H9 (cell line): ENCODE measurements around the gene SNX12. TPM values are rescaled to one million over a fixed set of nuclear protein-coding genes. Genes with fewer than 3 reads are reported as not detected.

Experiments used
- DNase-seq: peaks from one replicate; pipeline ENCODE4 v3.0.0-alpha.2; 2017
- H2AFZ ChIP-seq: one replicate; pipeline ENCODE4 v1.6.1; 2013; ENCODE audit warnings: mild to moderate bottlenecking, low read length, control low read depth, moderate library complexity
- H2AK5ac ChIP-seq: 2 replicates; pipeline ENCODE4 v1.6.1; 2013; ENCODE audit warnings: low read length, control low read depth, mixed read lengths; ENCODE audit not compliant: insufficient read length
- H2BK120ac ChIP-seq: one replicate; pipeline ENCODE4 v1.6.1; 2013; ENCODE audit warnings: low read depth, mild to moderate bottlenecking, low read length, control low read depth, inconsistent platforms; ENCODE audit not compliant: poor library complexity, severe bottlenecking
- H2BK12ac ChIP-seq: 2 replicates; pipeline ENCODE4 v1.6.1; 2013; ENCODE audit warnings: low read length, control low read depth, mixed read lengths, low read depth; ENCODE audit not compliant: insufficient read length
- H2BK15ac ChIP-seq: 2 replicates; pipeline ENCODE4 v1.6.1; 2013; ENCODE audit warnings: low read depth, low read length, control low read depth
- H2BK20ac ChIP-seq: one replicate; pipeline ENCODE4 v1.6.1; 2013; ENCODE audit warnings: low read depth, mild to moderate bottlenecking, low read length, control low read depth, inconsistent platforms; ENCODE audit not compliant: poor library complexity, severe bottlenecking
- H2BK5ac ChIP-seq: 2 replicates; pipeline ENCODE4 v1.6.1; 2013; ENCODE audit warnings: low read length, control low read depth, mixed read lengths; ENCODE audit not compliant: insufficient read length
- H3K14ac ChIP-seq: 2 replicates; pipeline ENCODE4 v1.6.1; 2013; ENCODE audit warnings: low read length, control low read depth; ENCODE audit not compliant: insufficient read depth
- H3K18ac ChIP-seq: 2 replicates; pipeline ENCODE4 v1.6.1; 2013; ENCODE audit warnings: low read depth, mild to moderate bottlenecking, mixed read lengths, low read length, control low read depth; ENCODE audit not compliant: insufficient read length
- H3K23ac ChIP-seq: 2 replicates; pipeline ENCODE4 v1.6.1; 2013; ENCODE audit warnings: low read length, control low read depth, mixed read lengths, low read depth; ENCODE audit not compliant: insufficient read length
- H3K23me2 ChIP-seq: 2 replicates; pipeline ENCODE4 v1.6.1; 2013; ENCODE audit warnings: low read depth, mild to moderate bottlenecking, mixed read lengths, low read length, control low read depth; ENCODE audit not compliant: insufficient read length, poor library complexity, severe bottlenecking
- H3K27ac ChIP-seq: 2 replicates; pipeline ENCODE4 v1.5.1; 2013; ENCODE audit warnings: low read length, control low read depth, mixed read lengths, low read depth; ENCODE audit not compliant: insufficient read length
- H3K27me3 ChIP-seq: 2 replicates; pipeline ENCODE4 v1.6.1; 2013; ENCODE audit warnings: low read length, control low read depth, inconsistent platforms; ENCODE audit not compliant: insufficient read depth
- H3K4ac ChIP-seq: 2 replicates; pipeline ENCODE4 v1.6.1; 2013; ENCODE audit warnings: low read depth, mild to moderate bottlenecking, control low read depth, inconsistent platforms, low read length, moderate library complexity
- H3K4me1 ChIP-seq: 2 replicates; pipeline ENCODE4 v1.6.1; 2013; ENCODE audit warnings: low read length, control low read depth, inconsistent platforms; ENCODE audit not compliant: insufficient read depth
- H3K4me2 ChIP-seq: 2 replicates; pipeline ENCODE4 v1.6.1; 2013; ENCODE audit warnings: low read length, control low read depth, mixed read lengths; ENCODE audit not compliant: insufficient read length, insufficient read depth
- H3K56ac ChIP-seq: 2 replicates; pipeline ENCODE4 v1.6.1; 2013; ENCODE audit warnings: low read depth, mild to moderate bottlenecking, mixed read lengths, low read length, control low read depth; ENCODE audit not compliant: insufficient read length
- H3K79me1 ChIP-seq: 2 replicates; pipeline ENCODE4 v1.6.1; 2013; ENCODE audit warnings: low read depth, mild to moderate bottlenecking, moderate library complexity, low read length, control low read depth, inconsistent platforms; ENCODE audit not compliant: insufficient read depth, poor library complexity, severe bottlenecking
- H3K79me2 ChIP-seq: 2 replicates; pipeline ENCODE4 v1.6.1; 2013; ENCODE audit warnings: low read length, control low read depth, inconsistent platforms; ENCODE audit not compliant: insufficient read depth
- H3K9ac ChIP-seq: 2 replicates; pipeline ENCODE4 v1.6.1; 2013; ENCODE audit warnings: low read length, control low read depth, mixed read lengths; ENCODE audit not compliant: insufficient read length; ENCODE audit errors: extremely low read depth
- H3K9me3 ChIP-seq: one replicate; pipeline ENCODE4 v1.6.1; 2013; ENCODE audit warnings: low read depth, low read length, inconsistent platforms; ENCODE audit not compliant: control insufficient read depth
- H3T11ph ChIP-seq: one replicate; pipeline ENCODE4 v1.6.1; 2013; ENCODE audit warnings: mild to moderate bottlenecking, low read length, control low read depth, inconsistent platforms
- H4K20me1 ChIP-seq: one replicate; pipeline ENCODE4 v1.6.1; 2013; ENCODE audit not compliant: control insufficient read depth, insufficient read length, insufficient read depth
- H4K5ac ChIP-seq: 2 replicates; pipeline ENCODE4 v1.6.1; 2013; ENCODE audit warnings: low read depth, mild to moderate bottlenecking, mixed read lengths, low read length, control low read depth; ENCODE audit not compliant: insufficient read length
- H4K8ac ChIP-seq: replicated peaks from 2 replicates; pipeline ENCODE4 v1.6.1; 2013; ENCODE audit warnings: low read length, control low read depth, mixed read lengths, low read depth; ENCODE audit not compliant: insufficient read length
- H4K91ac ChIP-seq: 2 replicates; pipeline ENCODE4 v1.6.1; 2013; ENCODE audit warnings: low read depth, mild to moderate bottlenecking, moderate library complexity, mixed read lengths, low read length, control low read depth; ENCODE audit not compliant: insufficient read length
- H3K27ac Mint-ChIP-seq, 3 experiments: 2 replicates in 2 of 3; 3 replicates in 1 of 3; pipeline ENCODE4 v1.8.0; 2020 to 2021; ENCODE audit warnings: mixed read lengths in 3 of 3, mild to moderate bottlenecking in 1 of 3, moderate library complexity in 1 of 3
- H3K27me3 Mint-ChIP-seq: 2 replicates; pipeline ENCODE4 v1.8.0; 2021; ENCODE audit warnings: low read depth, mild to moderate bottlenecking, moderate library complexity, mixed read lengths
- H3K36me3 Mint-ChIP-seq, 3 experiments: 2 replicates in 2 of 3; 3 replicates in 1 of 3; pipeline ENCODE4 v1.8.0; 2020 to 2021; ENCODE audit warnings: low read depth in 3 of 3, mixed read lengths in 3 of 3; ENCODE audit not compliant: insufficient read depth in 1 of 3
- H3K4me1 Mint-ChIP-seq, 2 experiments: 2 replicates each; pipeline ENCODE4 v1.8.0; 2020; ENCODE audit warnings: mixed read lengths in 2 of 2
- H3K4me3 Mint-ChIP-seq, 2 experiments: 2 replicates in 1 of 2; 3 replicates in 1 of 2; pipeline ENCODE4 v1.8.0; 2020 to 2021; ENCODE audit warnings: mild to moderate bottlenecking in 2 of 2, mixed read lengths in 2 of 2, moderate library complexity in 1 of 2
- H3K9me3 Mint-ChIP-seq, 2 experiments: 2 replicates in 1 of 2; 3 replicates in 1 of 2; pipeline ENCODE4 v1.8.0; 2020; ENCODE audit warnings: mild to moderate bottlenecking in 2 of 2, mixed read lengths in 2 of 2, moderate library complexity in 1 of 2
- WGBS: extraction: QIAGEN DNeasy Blood & Tissue Kit; methylation state at CpG from one replicate; pipeline ENCODE4 v1.1.7; 2013; ENCODE audit warnings: missing lambda C conversion rate, low lambda C conversion rate, mixed read lengths; ENCODE audit not compliant: insufficient read length; ENCODE audit errors: extremely low coverage; 5-methylcytosine and 5-hydroxymethylcytosine counted together
- total RNA-seq: library from RNA; stranded (reverse); gene quantifications from 2 replicates; pipeline ENCODE4 v1.2.1, GENCODE V29; 2021
- TF ChIP-seq, protein P1 (sequence below): fragments of 200-600 bp; sonication (generic); conservative IDR thresholded peaks from 3 replicates; pipeline ENCODE4 v1.8.0; 2021; ENCODE audit warnings: antibody characterized with exemption, mild to moderate bottlenecking

Gene SNX12
- total RNA-seq, 1 experiment from 2014 or later = 69.1 TPM

DNA sequence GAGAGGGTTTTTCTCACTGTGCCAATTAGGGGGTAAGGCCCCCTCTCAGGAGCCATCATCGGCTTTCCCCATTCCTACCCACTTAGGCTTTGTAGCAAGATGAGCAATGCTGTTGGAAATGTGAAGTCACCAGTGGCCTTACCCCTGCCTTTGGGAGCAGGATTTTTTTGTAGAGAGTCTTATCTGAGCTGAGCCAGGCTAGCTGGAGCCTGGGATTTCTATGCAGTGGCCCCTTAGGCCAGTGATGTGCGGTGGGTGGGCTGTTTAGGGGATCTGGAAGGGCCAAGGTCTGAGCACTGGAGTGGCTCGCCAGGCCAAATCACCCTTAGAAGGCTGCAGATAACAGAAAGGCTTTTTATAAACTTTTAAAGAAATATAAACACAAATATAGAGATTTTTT lies 34.2 kb upstream of the SNX12 start:
- Histone ChIP-seq H3K4ac (no peak overlapping the region), H3K23ac (no peak overlapping the region), H3K18ac (no peak overlapping the region), H4K5ac (no peak overlapping the region), H2BK120ac (no peak overlapping the region), H3K56ac (no peak overlapping the region), H2BK5ac (no peak overlapping the region), H4K91ac (no peak overlapping the region), H3K4me1 (peaks cover 9% of the 10 kb centered on the region; the same call in 1 of the 2 replicates), H2BK15ac (no peak overlapping the region), H3K27ac (no peak overlapping the region), H3T11ph (no peak overlapping the region), H4K8ac (no peak overlapping the region), H3K9ac (no peak overlapping the region), H3K9me3 (peaks cover 9% of the 10 kb centered on the region), H3K4me2 (no peak overlapping the region), H3K14ac (no peak overlapping the region), H2AFZ (no peak overlapping the region), H3K79me1 (no peaks in the 10 kb centered on the region), H2BK12ac (no peak overlapping the region), H3K79me2 (no peaks in the 10 kb centered on the region), H4K20me1 (no peaks in the 10 kb centered on the region), H3K27me3 (no peaks in the 10 kb centered on the region; the same call in 1 of the 2 replicates), H2AK5ac (no peak overlapping the region), H2BK20ac (no peak overlapping the region), H3K23me2 (no peaks in the 10 kb centered on the region)
- Mint-ChIP-seq H3K36me3 (peaks cover 2 to 12% (median 10%) of the 10 kb centered on the region in 3 experiments; a peak in 5 of 7 replicates), H3K9me3 (peaks cover 70 to 78% of the 10 kb centered on the region in 2 experiments), H3K4me3 (no peak overlapping the region), H3K27ac (peak overlapping the region in 1 of 3 experiments; percentile 82; a peak in 1 of 7 replicates), H3K4me1 (peaks cover 53 to 67% of the 10 kb centered on the region in 2 experiments), H3K27me3 (peaks cover 44% of the 10 kb centered on the region)
- TF ChIP-seq, protein P1, sequence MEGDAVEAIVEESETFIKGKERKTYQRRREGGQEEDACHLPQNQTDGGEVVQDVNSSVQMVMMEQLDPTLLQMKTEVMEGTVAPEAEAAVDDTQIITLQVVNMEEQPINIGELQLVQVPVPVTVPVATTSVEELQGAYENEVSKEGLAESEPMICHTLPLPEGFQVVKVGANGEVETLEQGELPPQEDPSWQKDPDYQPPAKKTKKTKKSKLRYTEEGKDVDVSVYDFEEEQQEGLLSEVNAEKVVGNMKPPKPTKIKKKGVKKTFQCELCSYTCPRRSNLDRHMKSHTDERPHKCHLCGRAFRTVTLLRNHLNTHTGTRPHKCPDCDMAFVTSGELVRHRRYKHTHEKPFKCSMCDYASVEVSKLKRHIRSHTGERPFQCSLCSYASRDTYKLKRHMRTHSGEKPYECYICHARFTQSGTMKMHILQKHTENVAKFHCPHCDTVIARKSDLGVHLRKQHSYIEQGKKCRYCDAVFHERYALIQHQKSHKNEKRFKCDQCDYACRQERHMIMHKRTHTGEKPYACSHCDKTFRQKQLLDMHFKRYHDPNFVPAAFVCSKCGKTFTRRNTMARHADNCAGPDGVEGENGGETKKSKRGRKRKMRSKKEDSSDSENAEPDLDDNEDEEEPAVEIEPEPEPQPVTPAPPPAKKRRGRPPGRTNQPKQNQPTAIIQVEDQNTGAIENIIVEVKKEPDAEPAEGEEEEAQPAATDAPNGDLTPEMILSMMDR = no peak
- no peak for DNase-seq
- WGBS = no CpG with 5 or more reads among the region's 3 CpGs
